ENCODE measurements around the gene ERLIN1.

The ERLIN1 gene

GRCh38 chr10:100185364-100186252, at the start of gene ERLIN1:
TSS of gene ERLIN1 (minus strand) at chr10:100186029. CDS start at chr10:100185626, 403 bp downstream.
- peak; percentile 82 for DNase-seq (ENCODE audit: low read depth, low spot score)

- DNase-seq (ENCODE audit: low read depth, low spot score): no peak
Measured at GRCh38 chr10:100232101-100232500, 46.3 kb upstream of the ERLIN1 start.

- no peak for DNase-seq (ENCODE audit: low read depth, low spot score)
Measured at GRCh38 chr10:100229819-100230422, 44.1 kb upstream of the ERLIN1 start.

DNA sequence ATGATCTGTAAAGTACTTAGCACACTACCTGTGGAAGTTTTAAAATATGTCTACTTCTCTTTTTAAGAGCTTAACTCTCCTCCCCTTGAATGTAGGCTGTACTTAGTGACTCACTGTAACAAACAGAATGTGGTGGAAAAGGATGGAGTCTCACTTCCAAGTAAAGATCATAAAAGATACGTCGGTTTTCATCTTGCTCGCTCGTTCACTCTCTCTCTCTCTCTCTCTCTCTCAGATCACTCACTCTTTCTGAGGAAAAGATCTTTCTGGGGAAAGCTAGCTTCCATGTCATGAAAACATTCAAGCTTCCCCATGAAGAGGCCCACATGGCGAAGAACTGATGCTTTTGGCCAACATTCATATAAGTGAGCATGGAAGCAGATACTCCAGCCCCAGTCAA, 38.0 kb upstream of the ERLIN1 start:
- no peak for DNase-seq (ENCODE audit: low read depth, low spot score)

GRCh38 chr10:100222529-100222928, 36.7 kb upstream of the ERLIN1 start:
- DNase-seq (ENCODE audit: low read depth, low spot score): no peak

GRCh38 chr10:100216006-100216405, 30.2 kb upstream of the ERLIN1 start:
- DNase-seq (ENCODE audit: low read depth, low spot score): no peak

- no peak for DNase-seq (ENCODE audit: low read depth, low spot score)
Measured at GRCh38 chr10:100209303-100209702, 23.5 kb upstream of the ERLIN1 start.

GRCh38 chr10:100208276-100208675, 22.4 kb upstream of the ERLIN1 start:
- no peak for DNase-seq (ENCODE audit: low read depth, low spot score)

DNA sequence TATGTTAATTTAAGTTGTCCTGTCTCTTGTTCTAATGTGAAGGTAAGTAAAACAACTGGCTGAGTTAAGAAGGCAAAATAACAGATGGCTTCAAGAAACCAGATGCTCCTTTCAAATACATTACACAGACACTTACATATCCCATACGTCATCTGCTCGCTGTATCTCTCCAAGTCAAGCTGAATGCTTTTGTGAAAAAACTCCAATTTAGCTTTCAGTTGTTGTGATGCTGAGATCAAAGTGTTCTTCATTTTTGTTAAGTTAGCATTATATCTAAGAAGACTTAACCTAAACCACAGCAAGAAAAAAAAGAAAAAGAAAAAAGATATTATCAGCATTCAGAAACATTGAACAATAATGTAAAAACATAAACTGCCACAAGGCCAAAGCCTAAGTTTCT, 18.5 kb upstream of the ERLIN1 start:
- DNase-seq (ENCODE audit: low read depth, low spot score): no peak

GRCh38 chr10:100201549-100201948, 15.7 kb upstream of the ERLIN1 start:
- DNase-seq (ENCODE audit: low read depth, low spot score): no peak

- no peak for DNase-seq (ENCODE audit: low read depth, low spot score)
Measured at GRCh38 chr10:100194711-100195110, 8.9 kb upstream of the ERLIN1 start.

- no peak for DNase-seq (ENCODE audit: low read depth, low spot score)
Measured at GRCh38 chr10:100192350-100192749, 6.5 kb upstream of the ERLIN1 start.

DNA sequence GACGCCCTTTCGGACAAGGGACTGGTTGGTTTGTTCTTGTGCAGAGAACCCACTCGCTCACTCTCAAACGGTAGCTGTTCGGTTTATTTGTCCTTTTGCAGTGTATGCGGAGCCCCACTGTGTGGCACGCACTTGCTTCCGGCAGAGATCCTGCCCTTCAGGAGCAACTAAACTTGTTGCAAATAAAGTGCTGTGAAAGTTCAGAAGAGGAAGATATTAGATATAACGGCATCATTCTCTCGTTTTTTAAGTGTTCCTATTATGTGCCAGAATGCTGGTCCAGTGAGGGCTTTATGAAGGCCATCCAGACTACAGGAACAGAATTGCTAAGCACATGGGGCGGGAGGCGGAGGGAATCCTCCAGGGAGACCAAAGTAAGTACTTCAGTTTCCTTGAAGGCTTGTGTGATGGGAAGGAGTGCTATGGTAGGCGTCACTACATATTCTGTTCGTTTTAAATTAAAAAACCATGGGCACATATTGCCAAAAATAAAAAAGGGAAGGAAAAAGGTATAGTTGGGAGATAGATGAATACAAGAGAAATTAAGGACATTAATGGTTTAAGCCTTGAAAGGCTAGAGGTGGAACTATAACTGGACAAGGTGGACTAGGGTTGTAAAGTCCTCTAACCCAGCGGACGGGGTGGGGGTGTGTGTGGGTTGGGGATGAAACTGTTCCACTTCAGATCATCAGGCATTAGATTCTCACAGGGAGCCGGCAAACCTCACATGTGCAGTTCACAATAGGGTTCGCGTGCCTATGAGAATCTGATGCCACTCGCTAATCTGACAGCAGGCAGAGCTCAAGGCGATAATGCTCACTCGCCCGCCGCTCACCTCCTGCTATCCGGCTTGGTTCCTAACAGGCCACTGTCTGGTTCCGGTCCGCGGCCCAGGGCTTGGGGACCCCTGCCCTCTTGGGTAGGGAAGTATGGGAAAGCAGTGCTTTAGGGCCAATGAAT, 704 bp upstream of the ERLIN1 start:
- no peak for DNase-seq (ENCODE audit: low read depth, low spot score)

GRCh38 chr10:100184840-100185239, 989 bp downstream of the ERLIN1 start:
- no peak for DNase-seq (ENCODE audit: low read depth, low spot score)

- DNase-seq (ENCODE audit: low read depth, low spot score): no peak
Measured at GRCh38 chr10:100184426-100184825, 1.4 kb downstream of the ERLIN1 start.

GRCh38 chr10:100183481-100183880, 2.3 kb downstream of the ERLIN1 start:
- DNase-seq (ENCODE audit: low read depth, low spot score): no peak

DNA sequence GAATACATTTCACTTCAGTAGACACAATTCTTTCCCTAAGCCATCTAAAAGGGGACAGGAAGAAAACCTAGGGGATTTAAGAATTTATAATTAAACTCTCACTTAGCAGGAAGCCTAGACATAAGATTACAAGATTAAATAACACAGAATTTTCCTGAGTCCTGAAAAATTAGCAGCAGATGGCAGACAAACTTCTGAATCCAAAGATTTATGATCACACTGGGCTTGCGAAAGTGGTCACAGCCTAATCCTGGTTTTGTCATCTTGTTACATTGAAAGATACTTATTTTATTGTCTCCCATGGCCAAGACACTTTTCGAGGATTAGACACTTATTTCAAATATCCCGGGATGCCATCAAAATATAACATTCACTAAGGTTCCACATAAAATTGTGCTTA, 2.9 kb downstream of the ERLIN1 start:
- no peak for DNase-seq (ENCODE audit: low read depth, low spot score)

DNA sequence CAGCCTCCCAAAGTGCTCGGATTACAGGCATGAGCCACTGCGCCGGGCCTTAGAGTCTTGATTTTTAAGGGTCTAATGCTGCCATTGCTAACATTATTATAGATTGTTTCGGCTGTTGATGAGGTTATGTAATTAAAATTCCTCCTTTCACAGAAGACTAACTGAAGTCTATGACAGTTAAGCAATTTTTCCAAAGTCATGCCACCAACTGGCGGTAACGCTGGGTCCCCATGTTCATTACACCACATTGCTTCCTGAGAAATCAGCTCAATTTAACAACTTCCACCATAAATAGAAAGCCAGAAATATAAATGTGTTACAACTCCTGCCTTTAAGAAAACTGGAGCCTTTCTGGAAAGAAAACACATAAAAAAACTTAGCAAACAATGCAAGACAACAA, 3.5 kb downstream of the ERLIN1 start:
- DNase-seq (ENCODE audit: low read depth, low spot score): no peak

DNA sequence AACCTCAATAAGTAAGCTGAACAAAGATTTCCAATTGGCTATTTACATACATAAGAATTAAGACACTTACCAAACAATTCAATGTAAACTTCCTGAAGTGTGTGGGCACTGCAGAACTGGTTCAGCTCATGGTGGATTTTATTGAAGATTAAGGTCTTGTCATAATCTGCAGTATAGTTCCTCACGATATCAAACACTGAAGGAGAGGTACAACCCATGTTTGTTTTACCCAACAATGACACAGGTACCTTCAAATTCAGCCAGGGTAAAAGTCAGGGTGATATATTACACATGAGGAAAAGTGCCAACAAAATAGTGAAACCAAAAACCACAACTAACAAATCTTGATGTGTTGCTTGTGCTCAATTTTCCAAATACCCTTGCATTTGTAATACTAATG, 10.0 kb downstream of the ERLIN1 start:
- no peak for DNase-seq (ENCODE audit: low read depth, low spot score)

- no peak for DNase-seq (ENCODE audit: low read depth, low spot score)
Measured at GRCh38 chr10:100174699-100175677, 10.8 kb downstream of the ERLIN1 start.

- DNase-seq (ENCODE audit: low read depth, low spot score): no peak
Measured at GRCh38 chr10:100173035-100173434, 12.8 kb downstream of the ERLIN1 start.
